Psoas muscle (tissue), 8 donors: ENCODE results near the gene LRGUK. TPM values are rescaled to one million over a fixed set of nuclear protein-coding genes. Genes with fewer than 3 reads are reported as not detected.

Experiments
- ATAC-seq, 4 donors: fragments of 200-7000 bp; cut with Tn5 transposase; one replicate each; pipeline ENCODE4 v1.9.1; 2020; ENCODE audit warnings: moderate library complexity in 3 of 4, mild to moderate bottlenecking in 2 of 4
- DNase-seq, 2 donors: peaks; one replicate each; pipeline ENCODE4 v3.0.0-alpha.2; 2020
- H3K27ac ChIP-seq: fragments of 200-600 bp; one replicate; pipeline ENCODE4 v1.8.0; 2022
- H3K27me3 ChIP-seq, 3 donors: fragments of 200-600 bp in 1 of 3; one replicate each; pipeline versions ENCODE4 v1.6.1 to v1.8.0; 2013 to 2022; ENCODE audit warnings: low read length in 2 of 3, mild to moderate bottlenecking in 2 of 3, moderate library complexity in 1 of 3; ENCODE audit not compliant: insufficient read depth in 3 of 3
- H3K36me3 ChIP-seq, 2 donors: fragments of 200-600 bp in 1 of 2; one replicate each; pipeline versions ENCODE4 v1.6.1 to v1.8.0; 2013 to 2022; ENCODE audit warnings: low read depth in 1 of 2, mild to moderate bottlenecking in 1 of 2, moderate library complexity in 1 of 2; ENCODE audit not compliant: insufficient read depth in 1 of 2
- H3K4me1 ChIP-seq: fragments of 200-600 bp; one replicate; pipeline ENCODE4 v1.8.0; 2022
- H3K4me3 ChIP-seq: fragments of 200-600 bp; one replicate; pipeline ENCODE4 v1.8.0; 2022; ENCODE audit warnings: mild to moderate bottlenecking
- H3K9me3 ChIP-seq: fragments of 200-600 bp; one replicate; pipeline ENCODE4 v1.8.0; 2022
- WGBS, 3 donors: extraction: QIAGEN DNeasy Blood & Tissue Kit; methylation state at CpG; one replicate each; pipeline versions ENCODE4 v1.1.6 to v1.1.7; 2013; 5-methylcytosine and 5-hydroxymethylcytosine counted together
- intact Hi-C, 2 donors: fragments of 100-400 bp; cut with DNase I; formaldehyde crosslinking; loops; one replicate each; pipeline versions ENCODE4 v1.11.0 to v1.14.2; 2022
- polyA plus RNA-seq, 3 donors: library from polyadenylated mRNA; stranded (reverse); fragments of 200-250 nt; gene quantifications; one replicate each; pipeline ENCODE4 v1.2.3, GENCODE V29; 2013
- total RNA-seq, 4 donors: library from RNA; stranded (reverse); fragmentation: NEBNext Ultra II Directional in 2 of 4; extraction: Animal tissue kit (Norgen Biotek cat#: 25700) in 2 of 4; gene quantifications; one replicate each; pipeline versions ENCODE4 v1.2.1 to v1.2.4, GENCODE V29; 2021 to 2023
- TF ChIP-seq, protein P1 (sequence below): fragments of 200-600 bp; IDR thresholded peaks from one replicate; pipeline ENCODE4 v1.8.0; 2022; ENCODE audit warnings: antibody characterized with exemption
- donor health status: healthy with polysubstance abuse.
- donor health status: DM: no; HTN: no; CAD: no; lungs with moderate emphysema.
- donor health status: Bipolar disorder and iron deficiency.
- donor health status: healthy.
- donor health status: DM: yes; HTN: yes; CAD: no.
- donor health status: DM: no; HTN: no; CAD: no.
- donor health status: DM: no; HTN: no; CAD: no.
- donor health status: DM: yes; HTN: yes; CAD: no.

The LRGUK gene
- total and polyA plus RNA-seq, 7 donors = 0.07 to 0.43 (median 0.15) TPM; not detected in 1

DNA sequence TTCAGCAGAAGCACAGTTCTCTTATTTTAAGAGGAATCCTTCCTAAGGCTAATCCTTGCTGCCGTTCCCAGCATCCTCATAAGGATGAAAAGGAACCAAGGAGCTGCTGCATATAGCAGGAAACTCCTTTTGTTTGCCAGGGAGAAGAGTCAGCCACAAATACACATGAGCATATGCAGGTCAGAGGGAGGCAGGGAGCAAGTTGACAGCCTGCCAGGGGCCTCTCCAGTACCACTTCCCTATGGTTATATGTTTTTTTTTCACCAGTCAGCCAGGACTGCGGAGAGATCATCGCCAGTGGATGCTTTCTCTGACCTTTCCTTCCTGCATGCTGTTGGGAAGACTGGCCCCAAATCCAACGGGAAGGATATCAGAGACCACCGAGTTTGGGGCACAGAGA, 149.8 kb downstream of the LRGUK start:
- Histone ChIP-seq H3K36me3 (no peaks in the 10 kb centered on the region), H3K9me3 (no peaks in the 10 kb centered on the region), H3K4me1 (no peaks in the 10 kb centered on the region), H3K4me3 (no peak overlapping the region), H3K27me3 (peaks cover 0 to 6% (median 0%) of the 10 kb centered on the region in 3 donors), H3K27ac (no peak overlapping the region)
- TF ChIP-seq, protein P1, sequence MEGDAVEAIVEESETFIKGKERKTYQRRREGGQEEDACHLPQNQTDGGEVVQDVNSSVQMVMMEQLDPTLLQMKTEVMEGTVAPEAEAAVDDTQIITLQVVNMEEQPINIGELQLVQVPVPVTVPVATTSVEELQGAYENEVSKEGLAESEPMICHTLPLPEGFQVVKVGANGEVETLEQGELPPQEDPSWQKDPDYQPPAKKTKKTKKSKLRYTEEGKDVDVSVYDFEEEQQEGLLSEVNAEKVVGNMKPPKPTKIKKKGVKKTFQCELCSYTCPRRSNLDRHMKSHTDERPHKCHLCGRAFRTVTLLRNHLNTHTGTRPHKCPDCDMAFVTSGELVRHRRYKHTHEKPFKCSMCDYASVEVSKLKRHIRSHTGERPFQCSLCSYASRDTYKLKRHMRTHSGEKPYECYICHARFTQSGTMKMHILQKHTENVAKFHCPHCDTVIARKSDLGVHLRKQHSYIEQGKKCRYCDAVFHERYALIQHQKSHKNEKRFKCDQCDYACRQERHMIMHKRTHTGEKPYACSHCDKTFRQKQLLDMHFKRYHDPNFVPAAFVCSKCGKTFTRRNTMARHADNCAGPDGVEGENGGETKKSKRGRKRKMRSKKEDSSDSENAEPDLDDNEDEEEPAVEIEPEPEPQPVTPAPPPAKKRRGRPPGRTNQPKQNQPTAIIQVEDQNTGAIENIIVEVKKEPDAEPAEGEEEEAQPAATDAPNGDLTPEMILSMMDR = no peak
- intact Hi-C loops = no loop called here
- ATAC-seq = no peak
- DNase-seq = no peak
- WGBS, 3 donors = 49 to 53% (median 50%) methylated on average over 5 of the region's 5 CpGs

DNA sequence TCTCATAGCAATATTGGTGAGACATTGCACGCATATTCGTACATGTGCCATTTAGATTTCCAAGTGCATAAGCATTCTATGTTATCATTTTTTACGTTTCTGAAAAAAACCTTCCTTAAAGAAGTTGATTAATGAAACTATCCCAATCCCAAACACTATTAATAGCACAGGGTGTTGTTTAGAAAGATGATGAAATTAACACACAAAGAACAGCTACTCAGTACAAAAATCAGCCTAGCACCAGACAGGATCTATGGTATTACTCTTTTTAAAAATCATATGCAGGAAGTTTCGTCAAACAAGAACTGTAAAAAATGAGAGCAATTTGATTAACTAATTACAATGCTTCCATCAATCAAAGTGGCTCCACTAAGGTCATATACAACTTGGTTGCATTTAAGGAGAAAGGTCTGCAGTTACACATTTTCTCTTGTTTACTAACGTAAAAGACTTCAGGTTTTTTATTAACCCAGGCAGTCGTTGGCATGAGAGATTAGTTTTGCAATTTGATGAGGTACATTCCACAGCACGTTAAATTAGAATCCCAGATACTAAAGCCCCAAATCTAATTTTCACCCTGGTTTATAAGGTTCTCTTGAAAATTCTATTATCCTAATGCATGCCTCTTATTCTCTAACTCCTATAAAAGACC, 151.5 kb downstream of the LRGUK start:
- ATAC-seq (no peak), DNase-seq (no peak)
- H3K4me3 ChIP-seq = no peak overlapping the region
- no peaks in the 10 kb centered on the region for H3K4me1 ChIP-seq
- no peaks in the 10 kb centered on the region for H3K36me3 ChIP-seq
- TF ChIP-seq, protein P1 = no peak
- H3K27ac ChIP-seq = no peak overlapping the region
- WGBS, 3 donors = 62 to 69% (median 65%) methylated on average over 7 of the region's 7 CpGs
- H3K9me3 ChIP-seq = no peaks in the 10 kb centered on the region
- peaks cover 0 to 6% (median 0%) of the 10 kb centered on the region in 3 donors for H3K27me3 ChIP-seq
- intact Hi-C loops = no loop called here

DNA sequence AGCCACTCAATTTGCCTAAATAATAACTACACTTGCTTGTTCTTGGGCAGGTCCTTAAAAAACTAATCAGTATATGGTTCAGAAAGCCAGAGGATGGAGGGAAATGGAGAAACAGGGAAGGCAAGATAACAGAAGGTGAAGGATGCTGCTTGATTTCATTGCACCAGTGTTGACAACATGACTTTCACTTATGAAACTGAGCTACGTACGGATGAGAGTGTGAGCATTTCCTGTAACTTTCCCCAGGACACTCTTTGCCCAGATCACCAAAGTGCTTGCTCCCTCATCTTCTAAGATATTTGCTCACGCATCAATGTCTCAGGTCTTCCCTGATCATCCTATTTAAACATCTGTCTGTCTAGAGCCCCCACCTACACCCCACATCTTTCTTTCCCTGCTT, 152.2 kb downstream of the LRGUK start:
- 67 to 86% (median 76%) methylated on average over 3 of the region's 3 CpGs for WGBS, 3 donors
- Histone ChIP-seq H3K36me3 (no peaks in the 10 kb centered on the region), H3K4me1 (no peaks in the 10 kb centered on the region), H3K27me3 (peaks cover 0 to 6% (median 0%) of the 10 kb centered on the region in 3 donors), H3K27ac (no peak overlapping the region), H3K9me3 (no peaks in the 10 kb centered on the region), H3K4me3 (no peak overlapping the region)
- no peak for DNase-seq
- TF ChIP-seq, protein P1 = no peak
- intact Hi-C loops = no loop called here
- ATAC-seq = no peak

DNA sequence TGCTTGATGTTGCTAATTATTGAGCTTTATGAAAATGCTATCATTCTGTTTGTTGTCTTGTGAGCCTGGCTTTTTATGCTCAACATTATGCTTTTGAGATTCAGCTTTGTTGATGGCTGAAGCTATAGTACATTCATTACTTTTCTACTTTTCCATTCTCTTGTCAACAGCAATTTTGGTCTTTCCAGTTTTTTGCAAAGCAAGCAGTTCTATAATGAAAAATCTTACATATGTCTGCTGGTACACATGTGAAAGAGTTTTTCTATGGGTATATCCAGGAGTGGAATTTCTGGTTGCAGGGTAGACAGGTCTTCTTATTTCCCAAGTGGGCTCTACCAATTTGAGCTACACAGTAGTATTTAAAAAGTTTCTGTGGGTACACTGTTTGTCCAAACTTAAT, 152.8 kb downstream of the LRGUK start:
- H3K9me3 ChIP-seq = no peaks in the 10 kb centered on the region
- intact Hi-C loops = no loop called here
- ATAC-seq (no peak), DNase-seq (no peak)
- peaks cover 0 to 6% (median 0%) of the 10 kb centered on the region in 3 donors for H3K27me3 ChIP-seq
- H3K27ac ChIP-seq = no peak overlapping the region
- H3K36me3 ChIP-seq = no peaks in the 10 kb centered on the region
- no peak overlapping the region for H3K4me3 ChIP-seq
- TF ChIP-seq, protein P1 = no peak
- H3K4me1 ChIP-seq = no peaks in the 10 kb centered on the region

DNA sequence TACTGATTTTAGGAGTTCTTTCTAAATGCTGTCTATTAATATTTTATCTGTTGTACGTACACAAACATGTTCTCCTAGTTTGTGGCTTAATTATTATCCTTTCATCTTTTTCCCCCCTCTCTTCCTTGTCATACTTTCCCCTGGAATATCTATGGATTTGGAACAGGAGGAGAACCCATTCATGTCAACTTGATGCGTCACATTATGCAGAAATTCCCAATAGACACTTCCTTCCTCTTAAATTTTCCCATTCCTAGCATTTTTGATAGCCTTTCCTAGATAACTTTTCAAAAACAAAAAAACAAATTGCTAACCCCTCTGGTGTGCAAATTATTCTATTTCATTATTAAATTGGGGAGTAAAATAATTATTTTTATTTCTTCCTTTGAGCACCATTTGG, 153.4 kb downstream of the LRGUK start:
- ATAC-seq (no peak), DNase-seq (no peak)
- Histone ChIP-seq H3K9me3 (no peaks in the 10 kb centered on the region), H3K36me3 (no peaks in the 10 kb centered on the region), H3K27ac (no peak overlapping the region), H3K4me3 (no peak overlapping the region), H3K4me1 (no peaks in the 10 kb centered on the region), H3K27me3 (peaks cover 0 to 3% (median 0%) of the 10 kb centered on the region in 3 donors)
- TF ChIP-seq, protein P1 = no peak
- 57 to 77% (median 63%) methylated on average over 2 of the region's 2 CpGs for WGBS, 3 donors
- intact Hi-C loops = no loop called here
